GM12891 (cell line): ENCODE data around the gene MYH9.
"Not testable (repeated sequence)": the region's sequence is repeated elsewhere in the genome, so short reads cannot be mapped to it uniquely, and the experiment has no call there.

Experiments
- DNase-seq: peaks from one replicate; pipeline ENCODE4 v3.0.0; 2011; ENCODE audit warnings: low spot score; ENCODE audit not compliant: insufficient read length
- FAIRE-seq: peaks from 2 replicates; lab custom pipeline; 2011; peaks lifted over from hg19 to GRCh38; lab: Jason Lieb, UNC
- PAX5 ChIP-seq: IDR thresholded peaks from 2 replicates; pipeline ENCODE4 v1.6.1; 2011; ENCODE audit warnings: low read length, moderate library complexity, mild to moderate bottlenecking; ENCODE audit not compliant: insufficient read depth, severe bottlenecking
- POLR2A ChIP-seq: IDR thresholded peaks from 2 replicates; pipeline ENCODE4 v1.6.1; 2011; ENCODE audit warnings: low read depth, low read length, control low read depth
- POLR2AphosphoS5 ChIP-seq: IDR thresholded peaks from 2 replicates; pipeline ENCODE4 v1.6.1; 2011; ENCODE audit warnings: low read depth, low read length, control low read depth
- POU2F2 ChIP-seq: IDR thresholded peaks from 2 replicates; pipeline ENCODE4 v1.6.1; 2011; ENCODE audit warnings: low read depth, mild to moderate bottlenecking, control low read depth, low read length, moderate library complexity
- SPI1 ChIP-seq: IDR thresholded peaks from 2 replicates; pipeline ENCODE4 v1.6.1; 2011; ENCODE audit warnings: low read depth, low read length, control low read depth
- TAF1 ChIP-seq: IDR thresholded peaks from 2 replicates; pipeline ENCODE4 v1.6.1; 2011; ENCODE audit warnings: low read depth, low read length, control low read depth

MYH9 gene

DNA sequence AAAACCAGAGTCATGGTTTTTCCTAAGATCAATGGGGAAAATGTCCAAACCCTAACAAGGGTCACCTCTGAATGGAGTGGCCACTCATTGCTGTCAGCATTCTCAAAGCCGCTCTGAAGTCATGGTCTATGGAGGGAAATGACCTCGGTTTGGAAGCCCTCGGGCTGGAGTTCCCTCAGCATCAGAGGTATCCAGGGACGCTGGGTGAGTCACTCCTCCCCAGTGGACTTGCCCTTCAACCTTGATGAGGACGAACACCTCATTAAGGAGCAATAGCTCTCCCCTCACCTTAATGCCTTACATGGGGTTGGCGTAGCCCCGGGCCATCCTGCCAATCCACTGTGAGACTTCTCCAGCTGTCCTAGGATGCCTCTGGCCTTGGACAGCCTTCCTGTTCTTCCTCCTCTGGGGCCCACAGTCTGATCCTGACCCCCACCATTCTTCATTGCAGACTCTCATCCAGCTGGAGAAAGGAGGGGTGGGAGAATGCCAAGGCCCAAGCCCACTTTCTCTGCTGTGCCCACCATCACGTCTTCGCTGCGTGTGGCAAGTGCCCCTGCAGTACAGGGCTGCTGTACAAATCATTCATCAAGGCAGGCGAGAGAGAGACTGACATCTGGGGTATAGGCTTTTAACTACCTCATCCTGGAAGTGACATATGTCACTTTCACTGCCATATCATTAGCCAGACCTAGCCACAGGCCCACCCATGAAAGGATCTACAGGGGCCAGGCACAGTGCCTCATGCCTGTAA, 25.4 kb upstream of the MYH9 start:
- TF ChIP-seq TAF1 (no peak), SPI1 (no peak), POLR2A (no peak), PAX5 (no peak), POU2F2 (no peak), POLR2AphosphoS5 (no peak)
- FAIRE-seq (peak; percentile 5), DNase-seq (no peak)

DNA sequence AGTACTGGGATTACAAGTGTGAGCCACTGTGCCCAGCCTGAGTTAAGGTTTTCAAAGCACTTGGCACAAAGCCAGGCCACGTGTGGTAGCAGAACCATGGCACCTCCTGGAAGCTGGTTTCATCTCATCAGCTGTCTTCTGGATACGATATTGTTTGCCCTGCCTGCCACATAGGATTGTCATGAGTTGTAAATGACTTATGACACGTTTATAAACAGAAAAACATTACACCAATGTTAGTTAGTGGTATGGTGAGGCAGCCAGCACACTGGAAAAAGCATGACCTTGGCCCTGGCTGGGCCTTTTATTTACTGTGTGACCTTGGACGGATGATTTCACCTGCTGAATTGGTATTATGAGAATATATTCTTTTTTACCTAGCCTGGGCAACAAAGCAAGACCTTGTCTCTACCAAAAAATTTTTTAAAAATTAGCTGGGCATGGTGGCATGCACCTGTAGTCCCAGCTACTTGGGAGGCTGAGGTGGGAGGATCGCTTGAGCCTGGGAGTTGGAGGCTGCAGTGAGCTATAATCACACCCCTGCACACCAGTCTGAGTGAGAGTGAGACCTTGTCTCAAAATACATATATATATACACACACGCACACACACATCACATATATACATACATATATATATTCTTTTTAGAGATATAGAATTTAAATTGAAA, 24.0 kb upstream of the MYH9 start:
- peak; percentile 33 for FAIRE-seq
- TF ChIP-seq POLR2A (no peak), TAF1 (no peak), POU2F2 (no peak), PAX5 (no peak), SPI1 (no peak), POLR2AphosphoS5 (no peak)
- no peak for DNase-seq

DNA sequence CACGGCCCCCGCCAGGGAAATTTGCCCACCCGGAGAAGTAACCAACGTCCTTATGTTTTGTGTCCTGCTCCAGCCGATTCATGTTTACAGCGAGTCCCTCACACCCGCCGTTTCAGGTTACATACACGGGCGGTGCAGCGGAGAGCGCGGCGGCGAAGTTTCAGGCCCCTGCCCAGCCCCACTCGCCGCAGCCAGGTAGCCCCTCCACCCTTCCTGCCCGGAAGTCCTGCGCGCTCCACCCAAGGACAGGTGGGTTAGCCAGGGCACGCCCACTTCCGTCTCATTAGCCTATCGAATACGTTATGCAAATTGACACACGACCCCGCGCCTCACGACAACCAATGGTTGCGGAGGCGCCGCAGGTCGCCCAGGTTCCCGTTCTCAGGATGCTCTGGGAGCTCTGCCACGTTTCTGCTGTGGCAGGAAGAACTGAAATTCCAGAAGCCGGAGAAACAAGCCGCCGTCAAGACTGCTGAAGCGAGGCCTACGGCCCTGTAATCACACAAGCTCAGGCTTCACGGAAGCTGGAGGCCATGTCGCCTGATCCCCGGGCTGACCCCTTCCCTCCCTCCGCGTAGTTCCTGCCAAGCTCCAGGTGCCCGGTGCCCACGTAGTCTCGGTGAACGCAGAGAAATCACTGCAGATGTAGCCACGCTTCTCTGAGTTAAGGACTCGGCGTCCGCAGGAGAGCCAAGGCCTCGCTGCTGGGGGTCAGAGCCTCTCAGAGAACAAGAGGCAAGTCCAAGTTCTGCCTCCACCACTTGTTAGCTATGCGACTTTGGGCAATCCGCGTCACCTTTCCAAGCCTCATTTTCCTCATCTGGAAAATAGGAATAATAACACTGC, 22.4 kb upstream of the MYH9 start:
- FAIRE-seq: peak; percentile 99
- peak; percentile 68 for DNase-seq
- TF ChIP-seq TAF1 (no peak), PAX5 (no peak), POLR2AphosphoS5 (no peak), POLR2A (no peak), SPI1 (peak; percentile 34), POU2F2 (peak; percentile 93)

DNA sequence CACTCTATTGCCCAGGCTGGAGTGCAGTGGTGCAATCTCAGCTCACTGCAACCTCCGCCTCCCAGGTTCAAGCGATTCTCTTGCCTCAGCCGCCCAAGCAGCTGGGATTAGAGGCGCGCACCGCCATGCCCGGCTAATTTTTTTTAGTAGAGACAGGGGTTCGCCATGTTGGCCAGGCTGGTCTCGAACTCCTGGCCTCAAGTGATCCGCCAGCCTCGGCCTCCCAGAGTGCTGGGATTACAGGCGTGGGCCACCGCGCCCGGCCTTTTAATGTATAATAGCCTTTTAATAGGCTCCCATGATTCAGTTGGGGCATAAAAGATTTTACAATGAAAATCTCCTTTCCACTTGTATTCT, 21.8 kb upstream of the MYH9 start:
- not testable (repeated sequence) for DNase-seq, FAIRE-seq

DNA sequence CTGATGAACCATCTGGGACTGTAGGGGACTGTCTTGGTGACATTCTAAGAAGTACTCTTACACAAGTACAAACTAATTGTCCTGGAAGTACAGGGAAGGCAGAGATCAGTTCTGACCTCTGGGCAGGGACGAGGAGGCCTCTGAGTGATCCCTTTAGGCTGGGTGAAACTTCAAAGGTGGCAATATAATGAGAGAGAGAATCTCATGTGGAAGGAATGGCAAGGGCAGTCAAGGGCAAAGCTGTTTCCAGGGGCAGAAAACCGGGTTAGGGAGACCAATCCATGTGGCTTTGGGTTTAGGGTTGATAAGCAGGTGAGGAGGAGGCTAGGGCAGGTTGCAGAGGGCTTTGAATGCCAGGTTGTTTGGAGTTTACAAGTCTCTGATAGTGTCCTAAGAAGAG, 21.3 kb upstream of the MYH9 start:
- FAIRE-seq (no peak), DNase-seq (no peak)
- TF ChIP-seq SPI1: no peak

DNA sequence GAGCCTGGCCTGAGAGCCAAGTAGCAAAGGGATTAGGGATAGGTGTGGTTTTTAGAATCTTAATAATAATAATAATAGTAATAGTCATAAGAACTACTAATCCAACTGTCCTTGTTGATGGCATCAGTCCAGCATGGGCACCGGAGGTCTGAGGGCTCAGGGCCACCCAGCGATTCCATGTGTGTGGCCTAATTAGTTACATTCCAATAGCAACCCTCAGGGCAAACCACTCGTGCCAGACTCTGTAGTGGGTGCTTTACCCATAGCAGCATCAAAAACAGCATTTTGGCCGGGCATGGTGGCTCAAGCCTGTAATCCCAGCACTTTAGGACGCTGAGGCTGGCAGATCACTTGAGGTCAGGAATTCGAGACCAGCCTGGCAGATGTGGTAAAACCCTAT, 19.0 kb upstream of the MYH9 start:
- DNase-seq (no peak), FAIRE-seq (no peak)
- no peak for TF ChIP-seq POLR2A
- no peak for TF ChIP-seq PAX5
- no peak for TF ChIP-seq SPI1
- TF ChIP-seq TAF1: no peak
- TF ChIP-seq POU2F2: no peak
- TF ChIP-seq POLR2AphosphoS5: no peak

DNA sequence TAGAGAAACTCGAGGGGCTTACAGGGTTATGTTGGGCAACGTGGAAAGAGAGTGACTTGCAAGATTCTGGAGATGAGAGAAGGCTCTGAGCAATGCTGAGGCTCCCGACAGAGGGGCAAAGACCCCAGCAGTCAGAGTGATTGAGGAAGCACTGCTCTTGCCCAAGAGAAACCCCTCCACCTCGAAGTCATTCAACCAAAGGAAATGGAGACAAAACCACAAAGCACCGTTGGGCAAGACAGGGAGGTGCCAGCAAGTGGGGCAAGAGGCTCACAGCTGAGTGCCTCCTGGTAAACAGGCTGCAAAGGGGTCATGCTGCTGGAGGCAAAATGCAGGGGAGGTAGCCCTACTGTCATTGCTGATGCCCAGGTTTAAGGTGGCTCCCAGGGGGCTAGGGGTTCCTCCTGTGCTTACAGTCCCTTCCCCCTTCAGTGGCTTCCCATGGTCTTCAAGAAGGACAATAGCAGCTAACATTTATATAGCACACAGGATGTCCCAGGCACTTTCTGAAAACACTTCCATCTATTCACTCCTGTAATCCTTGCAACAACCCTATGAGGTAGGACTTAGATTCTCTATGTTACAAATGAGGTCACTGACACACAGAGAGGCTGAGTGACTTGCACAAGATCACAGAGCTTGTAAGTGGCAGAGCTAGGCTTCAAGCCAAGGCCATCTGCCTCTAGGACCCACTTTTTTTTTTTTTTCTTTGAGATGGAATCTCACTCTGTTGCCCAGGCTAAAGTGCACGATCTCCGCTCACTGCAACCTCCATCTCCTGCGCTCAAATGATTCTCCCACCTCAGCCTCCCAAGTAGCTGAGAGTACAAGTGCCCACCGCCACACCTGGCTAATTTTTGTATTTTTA, 18.1 kb upstream of the MYH9 start:
- no peak for DNase-seq
- FAIRE-seq: peak; percentile 85
- no peak for TF ChIP-seq TAF1
- no peak for TF ChIP-seq POU2F2
- TF ChIP-seq POLR2A: no peak
- no peak for TF ChIP-seq POLR2AphosphoS5
- no peak for TF ChIP-seq SPI1
- no peak for TF ChIP-seq PAX5

DNA sequence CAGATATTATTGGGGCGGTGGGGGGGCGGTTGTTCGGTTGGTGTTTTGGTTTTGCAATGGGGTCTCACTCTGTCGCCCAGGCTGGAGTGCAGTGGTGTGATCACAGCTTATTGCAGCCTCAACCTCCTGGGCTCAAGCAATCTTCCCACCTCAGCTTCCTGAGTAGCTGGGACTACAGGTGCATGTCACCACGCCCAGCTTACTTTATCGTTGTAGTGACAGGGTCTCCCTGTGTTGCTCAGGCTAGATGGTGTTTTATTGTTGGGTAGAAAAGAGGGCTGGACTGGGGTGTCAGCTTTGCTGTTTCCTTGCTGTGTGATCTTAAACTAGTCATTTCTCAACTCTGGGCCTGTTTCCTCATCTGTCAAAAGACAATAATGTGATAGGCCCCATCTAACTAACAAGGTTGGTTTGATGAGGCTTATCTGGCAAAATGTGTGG, 17.5 kb upstream of the MYH9 start:
- DNase-seq (no peak), FAIRE-seq (peak; percentile 28)
- TF ChIP-seq SPI1: no peak
- no peak for TF ChIP-seq PAX5
- no peak for TF ChIP-seq POLR2A
- no peak for TF ChIP-seq POU2F2
- TF ChIP-seq TAF1: no peak
- no peak for TF ChIP-seq POLR2AphosphoS5

DNA sequence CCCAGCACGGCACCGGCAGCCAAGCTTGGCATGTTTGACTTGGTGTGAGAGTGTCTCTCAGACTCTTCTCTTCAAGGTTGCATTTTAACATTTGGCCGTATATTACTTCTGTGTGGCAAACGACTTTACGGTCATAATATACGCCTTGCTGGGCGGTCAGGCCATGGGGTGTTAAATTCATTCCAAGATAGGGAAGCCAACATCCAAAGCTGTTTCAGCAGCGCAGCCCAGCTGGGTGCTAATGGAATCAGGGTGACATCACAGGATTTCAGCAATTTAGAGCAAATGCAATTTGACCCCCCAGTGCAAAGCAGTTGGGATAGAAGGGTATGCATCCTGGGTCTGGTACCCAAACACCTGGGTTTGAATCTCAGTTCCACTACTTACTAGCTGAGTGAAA, 16.7 kb upstream of the MYH9 start:
- TF ChIP-seq POU2F2 (no peak), SPI1 (no peak), POLR2A (no peak)
- peak; percentile 58 for FAIRE-seq
- DNase-seq: no peak

DNA sequence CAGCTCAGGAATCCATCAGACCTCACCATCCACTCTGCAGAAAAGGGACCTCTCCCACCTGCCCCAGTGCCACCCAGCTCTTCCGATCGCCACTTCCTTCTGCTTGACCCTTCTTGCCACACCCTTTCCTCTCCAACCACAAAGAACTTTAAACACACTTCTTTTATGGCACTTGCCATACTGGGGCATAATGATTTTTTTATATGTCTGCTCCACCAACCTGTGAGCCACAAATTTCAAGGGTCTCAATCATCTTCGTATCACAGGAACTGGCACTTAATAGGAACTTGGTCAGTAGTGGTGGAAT, 11.7 kb upstream of the MYH9 start:
- no peak for DNase-seq
- FAIRE-seq: no peak
- TF ChIP-seq PAX5 (no peak), POLR2A (no peak), SPI1 (no peak), TAF1 (no peak), POLR2AphosphoS5 (no peak), POU2F2 (no peak)
